ENCODE results near the gene ARHGAP18.

ARHGAP18 gene

GRCh38 chr6:129692467-129692866 is 17.5 kb downstream of the ARHGAP18 start:
- DNase-seq (ENCODE audit: low spot score): no peak

DNA sequence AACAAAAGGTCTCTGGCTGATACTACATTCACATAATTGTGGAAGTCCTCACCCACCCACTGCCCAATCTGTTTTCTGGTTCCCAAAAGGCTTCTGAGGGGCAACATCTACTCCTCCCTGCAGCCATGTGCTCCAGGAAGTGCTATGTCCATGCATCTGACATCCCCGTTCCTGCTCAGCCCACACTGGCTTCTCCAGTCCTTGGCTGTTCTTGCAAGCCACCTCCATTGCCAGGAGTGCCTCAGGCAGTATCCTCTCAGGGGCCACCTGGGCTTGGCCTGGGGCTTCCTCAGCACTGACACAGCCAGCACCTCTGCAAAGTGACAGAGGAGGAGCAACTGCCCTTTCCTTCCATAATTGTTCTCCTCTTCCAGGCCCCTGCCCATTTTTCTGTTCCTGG is 18.3 kb downstream of the ARHGAP18 start:
- no peak for DNase-seq (ENCODE audit: low spot score)

DNA sequence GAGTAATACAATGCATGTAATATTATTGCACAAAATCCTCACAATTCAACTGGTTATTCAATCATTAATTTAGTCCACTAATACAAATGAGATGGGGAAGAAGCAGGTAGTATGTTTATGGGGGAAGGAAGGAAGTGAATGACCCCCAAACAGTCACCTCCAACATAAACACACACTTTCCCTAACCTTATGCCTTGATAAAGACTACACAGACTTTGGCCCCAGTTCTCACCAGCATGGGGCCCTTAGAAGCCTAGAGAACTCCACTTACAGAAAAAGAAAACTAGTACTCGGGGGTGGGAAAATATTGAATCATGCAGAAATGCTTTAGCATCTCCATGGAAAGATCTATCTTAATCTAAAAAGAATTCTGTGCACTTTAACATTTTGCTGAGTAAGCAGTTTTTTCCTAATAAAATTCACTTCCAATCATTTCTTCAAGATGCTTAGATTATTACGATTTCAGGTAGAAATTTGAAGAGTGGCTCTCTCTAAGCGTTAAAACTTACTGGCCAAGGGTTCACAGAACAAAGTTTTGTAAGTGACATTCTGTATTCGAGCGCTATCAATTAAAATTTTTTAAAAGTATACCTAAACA is 18.8 kb downstream of the ARHGAP18 start:
- no peak for DNase-seq (ENCODE audit: low spot score)

GRCh38 chr6:129686941-129687627 is 22.9 kb downstream of the ARHGAP18 start:
- peak; percentile 59 for DNase-seq (ENCODE audit: low spot score)

- no peak for DNase-seq (ENCODE audit: low spot score)
Observed at GRCh38 chr6:129685662-129686031, 24.3 kb downstream of the ARHGAP18 start.

DNA sequence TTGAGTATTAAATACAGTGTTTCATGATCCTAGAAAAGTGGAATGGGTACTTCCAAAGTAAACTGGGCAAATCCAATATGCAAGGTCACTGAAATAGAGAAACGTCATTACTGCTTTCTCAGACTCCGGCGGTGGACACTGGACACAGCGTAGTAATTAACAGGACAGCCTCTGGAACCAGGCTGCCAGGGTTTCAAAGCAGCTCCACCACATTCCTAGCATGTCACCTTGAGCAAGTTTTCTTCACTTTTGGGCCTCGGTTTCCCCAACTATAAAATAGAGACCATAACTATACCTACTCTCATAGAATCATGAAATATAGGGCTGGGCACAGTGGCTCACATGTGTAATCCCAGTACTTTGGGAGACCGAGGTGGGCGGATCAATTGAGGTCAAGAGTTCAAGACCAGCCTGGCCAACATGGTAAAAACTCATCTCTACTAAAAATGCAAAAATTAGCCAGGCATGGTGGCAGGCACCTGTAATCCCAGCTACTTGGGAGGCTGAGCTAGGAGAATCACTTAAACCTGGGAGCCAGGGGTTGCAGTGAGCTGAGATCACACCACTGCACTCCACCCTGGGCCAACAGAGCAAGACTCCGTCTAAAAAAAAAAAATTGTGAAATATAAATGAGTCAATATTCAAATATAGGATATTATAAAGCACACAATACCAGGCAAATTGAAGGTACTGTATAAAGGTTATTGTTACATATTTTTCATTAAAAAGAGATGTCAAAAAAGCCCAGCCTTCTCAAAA is 24.9 kb downstream of the ARHGAP18 start:
- DNase-seq (ENCODE audit: low spot score): no peak

DNA sequence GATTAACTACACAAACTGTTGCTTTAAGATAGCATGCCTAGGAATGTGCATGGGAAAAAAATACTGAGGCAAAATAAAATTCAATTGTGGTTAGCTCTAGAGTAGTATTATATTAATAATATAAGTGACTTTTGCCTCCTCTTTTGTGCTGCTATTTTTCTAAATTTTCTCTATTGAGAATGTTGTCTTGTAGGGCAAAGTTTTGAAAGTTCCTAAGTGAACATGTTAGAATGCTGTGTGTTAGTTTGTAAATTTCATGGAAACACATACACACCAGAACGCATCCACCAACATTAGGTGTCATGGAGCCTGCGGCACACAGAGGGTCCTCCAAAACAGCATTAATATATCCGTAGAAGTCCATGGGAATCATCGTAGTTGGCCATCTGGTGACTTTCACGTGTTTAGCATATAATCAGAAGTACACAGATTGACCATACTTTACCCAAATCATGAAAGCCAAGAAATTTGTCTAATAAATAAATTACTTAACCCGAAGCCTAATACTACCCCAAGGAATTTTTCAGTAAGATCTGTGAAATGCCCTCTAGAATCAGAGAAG is 25.6 kb downstream of the ARHGAP18 start:
- DNase-seq (ENCODE audit: low spot score): no peak

DNA sequence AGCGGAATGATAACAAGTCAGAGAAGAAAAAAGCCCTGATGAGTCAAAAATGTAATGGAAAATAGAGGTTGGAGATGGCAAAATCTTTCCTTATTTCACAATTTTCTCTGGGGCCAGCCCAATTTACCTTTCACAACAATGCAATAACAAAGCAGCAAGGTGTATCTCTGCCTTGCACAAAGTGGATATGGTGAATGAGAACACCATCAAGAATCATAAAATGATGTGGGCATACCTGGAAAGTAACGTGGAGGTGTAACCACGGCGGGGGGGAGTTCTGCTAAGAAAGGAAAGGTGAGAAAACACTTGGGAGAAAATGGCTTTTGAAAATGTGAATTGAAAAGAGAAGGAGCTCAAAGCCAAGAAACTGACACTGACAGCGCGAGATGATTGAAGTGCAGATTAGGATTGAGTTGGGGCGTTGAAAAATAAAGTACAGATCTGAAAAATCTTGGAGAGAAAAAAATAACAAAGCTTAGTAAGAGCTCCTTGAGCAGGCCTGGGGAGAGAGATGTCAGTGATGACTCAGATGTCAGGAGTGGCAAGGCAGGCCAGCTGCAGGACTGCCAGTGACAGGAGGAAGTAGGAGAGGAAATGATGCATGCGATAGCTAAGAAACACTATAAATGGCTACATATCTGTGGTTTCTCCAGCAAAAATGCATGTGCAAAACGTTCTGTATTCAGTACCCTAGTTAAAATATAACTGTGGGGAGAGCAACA is 26.2 kb downstream of the ARHGAP18 start:
- DNase-seq (ENCODE audit: low spot score): peak; percentile 84

GRCh38 chr6:129681913-129682205 is 28.1 kb downstream of the ARHGAP18 start:
- DNase-seq (ENCODE audit: low spot score): no peak

DNA sequence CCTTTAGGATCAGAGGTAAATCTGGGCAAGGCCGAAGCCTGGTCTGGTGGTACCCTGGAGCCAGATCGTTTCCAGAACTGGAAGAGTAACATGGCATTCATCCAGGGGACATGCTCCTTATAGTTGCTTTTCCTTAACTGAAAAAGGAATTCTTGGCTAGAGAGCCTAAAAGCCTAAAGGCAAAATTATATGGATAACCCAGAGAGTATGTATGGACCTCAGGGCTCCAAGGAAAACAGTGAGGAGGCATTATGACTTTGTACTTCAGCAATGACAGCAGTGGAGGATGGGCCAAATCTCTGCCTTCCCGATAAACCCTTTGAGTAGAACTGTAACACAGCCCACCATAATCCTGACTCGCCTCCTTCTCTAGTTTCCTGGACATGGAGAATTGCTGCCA is 29.3 kb downstream of the ARHGAP18 start:
- DNase-seq (ENCODE audit: low spot score): no peak

DNA sequence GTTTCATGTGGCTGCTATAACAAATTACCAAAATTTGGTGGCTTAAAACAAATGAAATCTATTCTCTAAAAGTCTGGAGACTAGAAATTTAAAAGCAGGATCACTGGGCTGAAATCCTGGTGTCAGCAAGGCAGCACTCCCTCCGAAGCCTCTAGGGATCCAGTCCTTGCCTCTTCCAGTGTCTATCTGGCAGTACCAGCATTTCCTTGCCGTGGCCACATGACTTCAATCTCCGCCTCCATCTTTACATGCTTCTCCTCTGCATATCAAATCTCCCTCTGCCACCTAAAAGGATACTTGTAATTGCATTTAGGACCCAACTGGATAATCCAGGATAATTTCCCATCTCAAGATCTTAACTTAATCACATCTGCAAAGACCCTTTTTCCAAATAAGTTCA is 30.2 kb downstream of the ARHGAP18 start:
- DNase-seq (ENCODE audit: low spot score): no peak

GRCh38 chr6:129679275-129679674 is 30.7 kb downstream of the ARHGAP18 start:
- DNase-seq (ENCODE audit: low spot score): no peak

DNA sequence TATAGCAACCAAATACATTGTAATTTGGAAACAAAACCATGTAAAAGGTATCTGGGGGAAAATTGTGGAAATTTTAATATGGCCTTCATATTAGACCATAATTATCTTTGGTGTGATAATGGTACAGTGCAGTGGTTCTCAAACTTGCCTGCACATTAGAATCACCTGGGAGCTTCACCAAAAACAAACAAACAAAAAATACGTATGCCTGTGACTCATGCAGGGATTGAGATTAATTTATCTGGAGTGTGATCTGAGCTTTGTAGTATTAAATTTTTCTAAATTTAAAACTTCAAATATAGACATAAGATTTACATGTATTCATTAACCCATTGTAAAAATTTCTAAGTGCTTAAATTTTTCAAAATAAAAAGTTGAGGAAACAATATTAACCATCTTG is 31.5 kb downstream of the ARHGAP18 start:
- no peak for DNase-seq (ENCODE audit: low spot score)

DNA sequence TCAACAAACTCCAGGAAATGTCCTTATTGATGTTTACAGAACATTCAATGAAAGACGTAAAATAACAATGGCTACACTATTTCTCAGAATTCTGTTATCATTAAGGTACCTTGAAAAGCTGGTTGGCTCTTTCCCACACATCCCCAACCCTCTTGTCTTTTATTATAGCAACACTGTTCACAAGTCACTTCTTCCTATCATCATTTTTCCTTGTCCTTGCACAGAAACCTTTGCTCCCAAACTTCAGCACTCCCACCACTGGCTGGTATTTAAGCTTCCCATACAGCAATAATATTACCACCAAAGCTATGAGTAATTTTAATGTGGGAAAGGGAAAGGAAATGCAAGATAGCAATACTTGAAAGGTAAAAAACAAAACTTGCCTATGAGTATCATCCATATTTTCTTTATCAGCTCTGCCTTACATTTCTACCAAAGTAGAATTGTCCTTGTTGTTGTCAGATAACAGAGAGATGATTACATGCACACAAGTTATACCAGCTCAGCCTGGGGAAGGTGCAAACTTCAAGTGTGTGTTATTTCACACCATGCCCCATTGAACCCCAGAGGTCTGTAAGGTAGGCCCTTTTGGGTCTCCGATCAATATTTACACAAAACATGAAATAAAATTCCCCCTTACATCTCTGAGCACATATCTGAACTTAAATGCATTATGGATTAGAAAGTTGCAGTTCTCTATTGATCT is 32.2 kb downstream of the ARHGAP18 start:
- no peak for DNase-seq (ENCODE audit: low spot score)

GRCh38 chr6:129675669-129676472 is 34.1 kb downstream of the ARHGAP18 start:
- no peak for DNase-seq (ENCODE audit: low spot score)

DNA sequence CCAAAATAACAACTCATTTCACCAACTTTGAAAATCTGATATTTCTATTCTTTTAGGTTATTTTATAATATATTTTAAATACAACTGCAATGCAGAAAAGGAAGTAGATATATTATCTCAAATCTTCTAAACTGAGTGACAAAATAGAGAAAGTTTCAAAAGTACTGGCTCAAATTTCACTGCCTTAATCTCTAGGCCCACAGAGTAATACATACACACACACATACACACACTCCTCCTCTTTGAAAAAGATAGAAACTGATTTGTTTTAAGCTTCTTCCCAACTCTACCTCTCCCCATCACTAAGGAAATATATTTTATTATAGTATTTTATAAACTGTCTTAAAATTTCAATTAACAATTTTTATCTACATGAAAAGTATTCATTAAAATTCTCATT is 36.2 kb downstream of the ARHGAP18 start:
- DNase-seq (ENCODE audit: low spot score): no peak

DNA sequence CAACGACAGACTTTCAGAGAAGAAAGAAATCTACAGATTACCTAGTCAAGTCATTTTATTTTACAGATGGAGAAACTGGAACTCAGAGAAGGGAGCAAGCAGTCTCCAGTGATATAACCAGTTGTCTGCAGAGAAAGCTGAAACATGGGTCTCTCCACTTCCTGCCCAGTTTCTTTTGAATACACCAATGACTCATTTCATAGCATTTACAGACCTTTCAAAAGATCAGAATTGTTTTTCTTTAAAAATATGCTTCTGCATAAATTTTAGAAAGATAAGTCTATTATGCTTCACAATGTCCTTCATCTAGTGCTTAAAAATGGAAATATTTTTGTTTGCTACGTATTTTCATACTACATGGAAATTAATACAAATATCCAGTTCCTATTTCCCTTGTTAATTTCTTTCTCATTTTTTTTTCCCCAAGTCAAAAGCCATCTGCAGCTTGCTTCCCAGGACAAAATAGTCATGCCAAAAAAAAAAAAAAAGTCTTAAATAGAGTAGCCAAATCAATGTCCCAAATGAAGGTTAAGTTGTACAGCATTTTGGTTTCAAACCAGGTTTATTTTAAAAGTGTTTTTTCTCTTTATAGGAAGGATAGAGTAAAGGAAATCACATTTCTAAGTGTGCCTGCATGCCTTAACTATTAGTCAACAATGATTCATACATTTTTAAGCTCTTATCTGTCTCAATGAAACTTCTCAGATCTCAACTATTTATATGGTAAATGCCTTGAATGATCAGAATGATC is 36.9 kb downstream of the ARHGAP18 start:
- DNase-seq (ENCODE audit: low spot score): no peak

GRCh38 chr6:129672341-129672682 is 37.7 kb downstream of the ARHGAP18 start:
- DNase-seq (ENCODE audit: low spot score): no peak

GRCh38 chr6:129671442-129672340 is 38.3 kb downstream of the ARHGAP18 start:
- peak; percentile 43 for DNase-seq (ENCODE audit: low spot score)

All from Ammon's horn (tissue), 1 donor.